CD14-positive monocyte (primary cell): ENCODE data around the gene CMTM3. TPM values are rescaled to one million over a fixed set of nuclear protein-coding genes. Genes with fewer than 3 reads are reported as not detected.

Experiments used
- DNase-seq, 3 donors: peaks; one replicate each; pipeline ENCODE4 v3.0.0-alpha.2; 2011 to 2022
- H2AFZ ChIP-seq: 2 replicates; pipeline ENCODE4 v1.6.0; 2012; ENCODE audit warnings: mild to moderate bottlenecking, low read depth, low read length, inconsistent platforms; ENCODE audit not compliant: insufficient read depth, poor library complexity, severe bottlenecking
- H3K27ac ChIP-seq, 2 donors: 1 replicate in 1 of 2; 2 replicates in 1 of 2; pipeline ENCODE4 v1.5.1; 2012 to 2013; ENCODE audit warnings: low read length in 2 of 2, control low read depth in 1 of 2, inconsistent platforms in 1 of 2, low read depth in 1 of 2, mild to moderate bottlenecking in 1 of 2
- H3K27me3 ChIP-seq, 2 donors: one replicate each; pipeline versions ENCODE4 v1.6.0 to v1.6.1; 2011 to 2013; ENCODE audit warnings: low read length in 2 of 2; ENCODE audit not compliant: control insufficient read depth in 2 of 2, insufficient read depth in 2 of 2
- H3K36me3 ChIP-seq, 2 donors: replicated peaks in 1 of 2; 1 replicate in 1 of 2; 2 replicates in 1 of 2; pipeline versions ENCODE4 v1.5.1 to v1.6.1; 2012 to 2013; ENCODE audit warnings: low read length in 2 of 2, control low read depth in 1 of 2, inconsistent platforms in 1 of 2, mild to moderate bottlenecking in 1 of 2; ENCODE audit not compliant: insufficient read depth in 2 of 2, control insufficient read depth in 1 of 2
- H3K4me1 ChIP-seq, 2 donors: 1 replicate in 1 of 2; 2 replicates in 1 of 2; pipeline versions ENCODE4 v1.5.1 to v1.6.1; 2012 to 2013; ENCODE audit warnings: low read length in 2 of 2, control low read depth in 1 of 2, inconsistent platforms in 1 of 2, mild to moderate bottlenecking in 1 of 2, moderate library complexity in 1 of 2; ENCODE audit not compliant: insufficient read depth in 2 of 2, control insufficient read depth in 1 of 2
- H3K4me2 ChIP-seq: replicated peaks from 2 replicates; pipeline ENCODE3; 2012; ENCODE audit warnings: low read length, moderate library complexity, mild to moderate bottlenecking; ENCODE audit not compliant: poor library complexity, severe bottlenecking; ENCODE audit errors: extremely low read depth
- H3K4me3 ChIP-seq, 3 experiments: fragments of 200-600 bp in 1 of 3; sonication (generic) in 1 of 3; replicated peaks in 1 of 3; 1 replicate in 2 of 3; 2 replicates in 1 of 3; pipeline ENCODE4 v1.5.1; 2011 to 2013; ENCODE audit warnings: low read length in 3 of 3, mild to moderate bottlenecking in 3 of 3, control low read depth in 2 of 3, low read depth in 2 of 3, inconsistent platforms in 1 of 3, moderate library complexity in 1 of 3
- H3K79me2 ChIP-seq: 2 replicates; pipeline ENCODE4 v1.6.0; 2012; ENCODE audit warnings: mild to moderate bottlenecking, control low read depth, inconsistent platforms, low read length, moderate library complexity; ENCODE audit not compliant: insufficient read depth
- H3K9ac ChIP-seq: 2 replicates; pipeline ENCODE4 v1.6.0; 2017; ENCODE audit warnings: low read length, mild to moderate bottlenecking; ENCODE audit not compliant: insufficient read depth, poor library complexity, severe bottlenecking
- H3K9me3 ChIP-seq, 2 donors: replicated peaks in 1 of 2; 1 replicate in 1 of 2; 2 replicates in 1 of 2; pipeline versions ENCODE4 v1.5.1 to v1.6.1; 2012 to 2013; ENCODE audit warnings: low read length in 2 of 2, control low read depth in 1 of 2; ENCODE audit not compliant: control insufficient read depth in 1 of 2, insufficient read depth in 1 of 2
- H4K20me1 ChIP-seq: 2 replicates; pipeline ENCODE4 v1.6.0; 2012; ENCODE audit warnings: mild to moderate bottlenecking, low read length, control low read depth, moderate library complexity; ENCODE audit not compliant: insufficient read depth
- H3K27ac Mint-ChIP-seq, 7 donors: one replicate each; pipeline ENCODE4 v1.8.0; 2020; ENCODE audit warnings: mild to moderate bottlenecking in 7 of 7, mixed read lengths in 7 of 7, moderate library complexity in 6 of 7, inconsistent platforms in 2 of 7
- H3K27me3 Mint-ChIP-seq, 3 donors: one replicate each; pipeline ENCODE4 v1.8.0; 2021 to 2022; ENCODE audit warnings: low read depth in 3 of 3, mild to moderate bottlenecking in 3 of 3, mixed read lengths in 3 of 3, moderate library complexity in 3 of 3, inconsistent platforms in 1 of 3
- H3K36me3 Mint-ChIP-seq, 2 donors: one replicate each; pipeline ENCODE4 v1.8.0; 2020; ENCODE audit warnings: mixed read lengths in 2 of 2, inconsistent platforms in 1 of 2, mild to moderate bottlenecking in 1 of 2
- H3K4me1 Mint-ChIP-seq: one replicate; pipeline ENCODE4 v1.8.0; 2020; ENCODE audit warnings: mild to moderate bottlenecking, mixed read lengths
- H3K4me3 Mint-ChIP-seq, 2 donors: one replicate each; pipeline ENCODE4 v1.8.0; 2020; ENCODE audit warnings: mild to moderate bottlenecking in 2 of 2, mixed read lengths in 2 of 2, moderate library complexity in 1 of 2
- H3K9me3 Mint-ChIP-seq, 7 donors: one replicate each; pipeline ENCODE4 v1.8.0; 2020 to 2022; ENCODE audit warnings: mixed read lengths in 7 of 7, mild to moderate bottlenecking in 6 of 7, moderate library complexity in 6 of 7, inconsistent platforms in 2 of 7
- CTCF ChIP-seq: fragments of 200-600 bp; IDR thresholded peaks from one replicate; pipeline ENCODE4 v1.8.0; 2022; ENCODE audit warnings: antibody characterized with exemption, mild to moderate bottlenecking
- WGBS: methylation state at CpG from one replicate; pipeline ENCODE4 v1.1.5; 2013; ENCODE audit warnings: missing lambda C conversion rate; ENCODE audit not compliant: insufficient coverage; 5-methylcytosine and 5-hydroxymethylcytosine counted together
- intact Hi-C, 2 donors: fragments of 100-400 bp; cut with micrococcal nuclease; formaldehyde crosslinking; loops; one replicate each; pipeline versions ENCODE4 v1.15.0 to v1.15.1; 2023
- polyA plus RNA-seq, 3 donors: library from polyadenylated mRNA; depleted of rRNA in 1 of 3; unstranded in 2 of 3; stranded (reverse) in 1 of 3; fragments of 300-500 nt in 2 of 3; fragments of >200 nt in 1 of 3; fragmentation: Illumina TruSeq in 2 of 3; gene quantifications; 1 replicate in 2 of 3; 2 replicates in 1 of 3; pipeline ENCODE4 v1.2.3, GENCODE V29; 2012 to 2021

CMTM3 gene
- polyA plus RNA-seq, 3 donors, result 125 to 131 (median 126) TPM

GRCh38 chr16:66649167-66649566 lies 44.7 kb downstream of the CMTM3 start:
- peaks cover 11% of the 10 kb centered on the region for H4K20me1 ChIP-seq
- H3K79me2 ChIP-seq, result peaks cover 75% of the 10 kb centered on the region
- peaks cover 0 to 1% (median 0%) of the 10 kb centered on the region in 3 donors for H3K27me3 Mint-ChIP-seq
- peaks cover 36 to 37% of the 10 kb centered on the region in 2 donors for H3K4me1 ChIP-seq
- TF ChIP-seq CTCF, result no peak
- 100% methylated on average over 1 of the region's 2 CpGs for WGBS
- H3K9ac ChIP-seq, result no peak overlapping the region
- no peak overlapping the region for H3K4me2 ChIP-seq
- no peaks in the 10 kb centered on the region for H3K36me3 Mint-ChIP-seq
- no peak for DNase-seq
- intact Hi-C loops, result no loop called here
- H3K9me3 Mint-ChIP-seq, result no peaks in the 10 kb centered on the region
- H3K27ac ChIP-seq, result no peak overlapping the region
- no peaks in the 10 kb centered on the region for H3K9me3 ChIP-seq
- no peak overlapping the region for H3K4me3 Mint-ChIP-seq
- no peaks in the 10 kb centered on the region for H3K36me3 ChIP-seq
- H3K4me1 Mint-ChIP-seq, result peaks cover 39% of the 10 kb centered on the region
- H3K4me3 ChIP-seq, result no peak overlapping the region
- H3K27ac Mint-ChIP-seq, result no peak overlapping the region
- H2AFZ ChIP-seq, result no peak overlapping the region
- H3K27me3 ChIP-seq, result no peaks in the 10 kb centered on the region

GRCh38 chr16:66649636-66650205 lies 45.2 kb downstream of the CMTM3 start:
- no peak overlapping the region for H3K27ac Mint-ChIP-seq
- Histone ChIP-seq H3K79me2 (peaks cover 75% of the 10 kb centered on the region), H3K4me2 (no peak overlapping the region), H3K27me3 (no peaks in the 10 kb centered on the region), H3K27ac (no peak overlapping the region), H2AFZ (no peak overlapping the region), H3K4me3 (no peak overlapping the region), H4K20me1 (peaks cover 6% of the 10 kb centered on the region), H3K4me1 (peaks cover 42% of the 10 kb centered on the region in 2 donors), H3K36me3 (no peaks in the 10 kb centered on the region), H3K9ac (no peak overlapping the region), H3K9me3 (no peaks in the 10 kb centered on the region)
- H3K4me3 Mint-ChIP-seq, result no peak overlapping the region
- WGBS, result 98% methylated on average over 5 of the region's 9 CpGs
- peaks cover 0 to 2% (median 0%) of the 10 kb centered on the region in 7 donors for H3K9me3 Mint-ChIP-seq
- no peak for DNase-seq
- intact Hi-C loops, result loop anchor here in 1 of 2 donors (5.0 kb wide), 1 partner anchor 48 kb away; the partner anchor contains the start of gene CMTM4
- peaks cover 45% of the 10 kb centered on the region for H3K4me1 Mint-ChIP-seq
- H3K27me3 Mint-ChIP-seq, result peaks cover 0 to 1% (median 0%) of the 10 kb centered on the region in 3 donors
- no peaks in the 10 kb centered on the region for H3K36me3 Mint-ChIP-seq
- no peak for TF ChIP-seq CTCF
